Stimulated activated CD4-positive, alpha-beta T cell treated with anti-CD3 and anti-CD28 coated beads, TNF-alpha, amount 100 ng/mL, for 24 hours (primary cell): ENCODE measurements around the gene HDHD5.
A peak's percentile ranks its signal among the peaks of the same experiment; 100 is the strongest.

Experiments used
- DNase-seq, 3 experiments: peaks; one replicate each; pipeline ENCODE4 v3.0.0-alpha.2; 2020; ENCODE audit warnings: low read depth in 3 of 3

HDHD5 gene

DNA sequence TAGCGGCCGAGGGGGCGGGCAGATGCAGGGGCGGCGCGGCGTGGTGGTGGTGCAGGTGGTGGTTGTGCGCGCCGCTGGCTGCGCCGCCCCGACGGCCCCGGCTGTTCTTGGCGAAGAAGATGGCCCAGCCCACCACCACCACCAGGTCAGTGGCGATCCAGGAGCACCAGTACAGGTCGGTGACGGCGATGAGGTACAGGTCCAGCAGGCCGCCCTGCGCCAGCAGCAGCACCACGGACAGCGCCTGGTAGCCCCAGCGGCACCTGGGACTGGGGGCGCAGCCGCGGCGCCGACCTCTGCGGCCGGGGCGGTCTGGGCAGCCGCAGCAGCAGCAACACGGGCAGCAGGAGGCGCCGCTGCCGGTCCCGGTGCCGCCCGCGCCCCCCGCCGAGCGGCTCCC, 38.8 kb downstream of the HDHD5 start:
- peak in 1 of 3 experiments; percentile 41 for DNase-seq

DNA sequence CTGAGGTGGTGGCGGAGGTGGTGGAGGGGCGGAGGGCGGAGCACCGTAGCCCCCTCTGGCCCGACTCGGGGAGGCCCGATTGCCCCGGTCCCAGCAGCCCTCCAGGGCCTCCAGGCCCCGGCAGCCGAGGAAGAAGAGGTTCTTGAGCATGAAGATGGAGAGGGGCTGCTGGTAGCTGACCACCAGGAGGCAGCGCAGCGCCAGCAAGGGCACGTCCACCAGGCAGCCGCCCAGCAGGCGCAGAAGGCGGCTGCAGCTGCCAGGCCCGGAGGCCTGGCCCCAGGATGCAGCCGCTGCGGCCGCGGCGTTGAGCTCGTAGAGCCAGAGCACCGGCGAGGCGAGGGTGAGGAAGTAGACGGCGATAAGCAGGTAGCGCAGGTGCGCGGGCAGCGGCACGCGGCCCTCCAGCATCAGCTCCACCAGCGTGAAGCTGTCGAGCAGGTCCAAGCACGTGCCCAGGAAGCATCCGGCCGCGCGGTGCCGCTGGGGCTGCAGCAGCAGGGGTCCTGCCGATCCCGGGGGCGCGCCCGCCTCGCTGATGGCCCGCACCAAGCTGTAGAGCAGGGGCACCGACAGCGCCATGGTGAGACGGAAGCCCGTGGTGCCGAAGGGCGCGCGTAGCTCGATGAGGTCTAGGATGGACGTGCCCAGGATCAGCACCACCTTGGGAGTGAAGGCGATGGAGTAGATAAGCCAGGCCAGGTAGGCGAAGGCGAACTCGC, 39.4 kb downstream of the HDHD5 start:
- no peak for DNase-seq

DNA sequence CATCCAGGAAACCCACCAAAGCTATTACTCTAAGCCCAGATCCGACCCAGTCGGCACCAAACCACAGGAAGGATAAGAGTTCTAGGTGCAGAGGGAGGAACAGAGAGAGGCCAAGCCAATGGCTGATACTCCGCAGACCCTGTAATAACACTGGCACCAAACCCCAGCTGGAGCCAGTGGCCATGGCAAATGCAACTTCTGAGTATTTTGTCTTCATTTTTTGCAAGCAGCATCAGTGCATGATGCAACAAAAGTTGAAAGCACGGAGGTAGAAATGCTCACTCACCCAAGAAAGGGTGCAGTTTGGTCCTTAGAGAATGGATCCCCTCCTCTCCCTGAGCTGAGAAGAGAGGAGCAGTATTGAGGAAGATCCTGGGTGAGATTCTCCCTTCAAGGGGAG, 40.7 kb downstream of the HDHD5 start:
- DNase-seq: no peak

GRCh38 chr22:17117890-17118289, 41.2 kb downstream of the HDHD5 start:
- DNase-seq: no peak

DNA sequence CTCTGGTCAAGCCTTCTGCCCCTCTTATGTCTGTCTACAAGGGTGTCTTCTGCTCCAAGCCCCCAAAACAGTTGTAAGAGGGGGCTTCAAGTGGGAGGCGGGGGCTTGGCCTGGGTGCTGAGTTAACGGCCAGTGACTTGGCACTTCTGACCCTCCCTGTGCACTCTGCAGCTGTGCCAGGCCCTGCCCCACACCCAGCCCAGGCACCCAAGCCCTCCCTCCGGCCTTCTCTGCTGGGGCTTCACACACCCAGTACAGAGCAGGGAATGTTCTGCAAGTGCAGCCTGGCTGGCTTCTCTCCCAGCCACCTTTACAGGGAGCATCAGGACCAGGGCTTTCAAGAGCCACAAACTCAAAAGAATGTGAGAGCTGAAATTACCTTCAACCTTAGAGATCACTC, 41.7 kb downstream of the HDHD5 start:
- no peak for DNase-seq

- no peak for DNase-seq
Measured at GRCh38 chr22:17116572-17117330, 42.3 kb downstream of the HDHD5 start.

GRCh38 chr22:17115945-17116565, 43.0 kb downstream of the HDHD5 start:
- no peak for DNase-seq

DNA sequence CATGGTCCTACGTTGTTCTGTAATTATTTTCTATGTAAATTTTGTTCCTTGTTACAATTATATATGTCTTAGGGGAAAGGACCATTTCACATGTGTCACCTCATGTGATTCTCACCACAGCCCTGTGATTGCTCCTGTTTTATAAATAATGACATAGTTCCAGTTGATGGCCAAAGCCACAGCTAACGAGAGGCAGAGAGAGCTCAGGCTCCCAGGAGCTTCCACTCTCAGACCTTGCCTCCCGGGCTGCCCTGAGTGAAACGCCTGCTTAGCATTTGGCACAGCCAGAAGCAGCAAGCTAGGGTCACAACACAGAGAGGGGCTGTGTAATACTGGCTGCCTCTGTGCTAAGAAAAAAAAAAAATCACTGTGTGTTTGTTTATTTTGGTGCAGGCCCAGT, 43.8 kb downstream of the HDHD5 start:
- DNase-seq: no peak

- no peak for DNase-seq
Measured at GRCh38 chr22:17114898-17115235, 44.2 kb downstream of the HDHD5 start.

DNA sequence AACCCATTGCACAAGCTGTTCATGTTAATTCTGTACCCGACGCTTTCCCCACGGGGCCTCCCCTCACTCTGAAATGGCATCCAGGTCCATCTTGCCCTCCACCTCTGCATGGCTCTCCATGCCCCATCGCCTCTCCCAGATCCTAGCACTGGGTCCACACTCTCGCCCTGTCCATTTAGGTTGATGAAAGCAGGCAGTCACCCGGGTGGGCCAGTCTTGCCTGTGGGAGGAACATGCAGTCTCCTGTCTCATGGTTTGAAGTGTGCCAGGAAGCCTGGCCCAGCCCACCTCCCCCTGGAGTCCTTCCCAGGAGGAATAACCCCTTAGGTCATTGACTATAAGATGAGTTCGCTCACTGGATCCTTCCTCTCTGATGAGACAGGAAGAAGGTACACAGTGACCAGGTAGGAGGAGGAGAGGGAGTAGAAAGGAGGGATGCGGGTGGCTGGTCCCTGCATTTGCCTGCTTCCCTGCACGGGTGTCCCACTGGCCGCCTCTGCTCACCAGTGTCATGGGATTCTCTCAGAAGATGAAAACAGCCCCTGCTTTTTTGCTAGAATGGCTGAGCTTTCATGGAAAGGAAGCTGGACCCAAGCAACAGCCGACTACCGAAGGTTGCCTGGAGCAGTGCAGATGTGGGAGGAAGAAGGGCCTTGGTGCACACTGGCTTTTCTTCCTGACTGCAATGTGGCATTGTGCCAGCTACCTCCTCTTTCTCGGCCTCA, 44.7 kb downstream of the HDHD5 start:
- DNase-seq: no peak

DNA sequence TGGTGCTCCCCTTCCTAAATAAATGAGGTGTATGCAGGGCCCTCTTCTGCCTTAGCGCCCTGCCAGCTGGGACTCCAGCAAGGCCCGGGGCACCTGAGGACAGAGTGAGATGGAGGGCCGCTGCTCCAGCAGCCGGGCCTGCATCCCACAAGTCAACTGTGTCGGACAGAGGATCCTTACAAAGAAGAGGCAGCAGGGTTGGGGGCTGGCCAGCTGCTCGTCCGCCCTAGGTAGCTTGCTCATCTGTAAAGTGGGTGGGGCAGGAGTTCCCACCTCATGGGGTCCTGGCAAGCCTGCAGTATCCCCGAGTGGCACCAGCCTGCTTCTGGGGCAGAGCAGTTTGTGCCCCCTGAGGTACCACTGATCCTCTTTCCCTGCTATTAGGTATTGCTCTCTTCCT, 45.5 kb downstream of the HDHD5 start:
- no peak for DNase-seq

DNA sequence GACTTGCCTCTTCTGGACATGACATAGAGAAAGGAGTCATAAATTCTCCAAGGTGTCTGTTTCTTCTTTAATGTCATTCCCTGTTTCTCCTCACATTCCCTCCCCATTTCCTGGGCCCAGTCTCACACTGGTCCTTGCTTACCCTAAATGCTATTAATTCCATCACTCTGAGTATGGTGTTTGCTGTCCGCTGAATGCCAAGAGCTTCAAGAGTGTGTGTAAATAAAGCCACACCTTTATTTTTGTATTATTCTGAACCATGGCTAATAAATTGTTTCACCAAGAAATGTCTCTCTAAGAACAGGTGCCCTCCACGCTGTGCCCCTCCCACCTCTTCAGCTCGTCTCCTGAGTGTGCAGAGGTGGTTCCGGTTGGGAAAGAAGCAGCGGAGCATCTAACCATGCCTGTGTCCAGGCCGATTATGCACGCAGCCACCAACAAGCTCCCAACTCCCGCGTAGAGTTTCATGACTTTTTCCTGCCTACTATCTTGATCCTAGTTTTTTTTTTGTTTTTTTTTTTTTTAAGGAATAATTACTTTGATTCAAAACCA, 46.5 kb downstream of the HDHD5 start:
- no peak for DNase-seq

DNA sequence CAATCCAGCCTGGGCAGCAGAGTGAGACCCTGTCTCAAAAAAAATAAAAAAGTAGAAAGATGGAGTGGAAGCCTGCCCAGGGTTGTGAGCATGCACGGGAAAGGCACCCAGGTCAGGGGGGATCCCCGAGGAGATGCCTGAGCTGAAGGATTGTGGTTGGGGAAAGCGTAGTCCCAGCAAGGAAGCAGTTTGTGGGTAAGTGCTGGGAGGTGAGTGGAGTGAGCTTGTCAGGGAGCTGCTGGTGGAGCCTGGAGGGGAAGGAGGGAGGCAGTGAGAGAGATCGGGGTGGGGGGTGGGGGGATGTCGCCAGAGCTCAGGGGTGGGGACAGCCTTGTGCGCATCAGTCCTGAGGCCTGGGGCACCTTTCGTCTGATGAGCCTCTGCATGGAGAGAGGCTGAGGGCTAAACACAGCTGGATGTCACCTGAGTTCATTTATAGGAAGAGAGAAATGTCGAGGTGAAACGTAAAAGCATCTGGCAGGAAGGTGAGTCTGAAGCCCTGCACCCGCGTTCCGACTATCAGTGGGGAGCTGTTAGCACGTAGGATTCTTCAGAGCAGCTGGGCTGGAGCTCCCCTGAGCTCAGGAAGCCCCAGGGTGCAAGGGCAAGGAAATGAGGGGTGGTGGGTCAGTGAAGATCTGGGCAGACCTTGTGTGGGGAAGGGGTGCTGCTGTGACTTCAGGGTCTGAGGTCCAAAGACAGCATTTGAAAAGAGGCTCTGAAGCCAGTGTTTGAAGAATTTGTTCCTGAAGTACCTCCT, 48.1 kb downstream of the HDHD5 start:
- DNase-seq: no peak

- no peak for DNase-seq
Measured at GRCh38 chr22:17109976-17110375, 49.1 kb downstream of the HDHD5 start.

- DNase-seq: no peak
Measured at GRCh38 chr22:17109113-17109865, 49.8 kb downstream of the HDHD5 start.

DNA sequence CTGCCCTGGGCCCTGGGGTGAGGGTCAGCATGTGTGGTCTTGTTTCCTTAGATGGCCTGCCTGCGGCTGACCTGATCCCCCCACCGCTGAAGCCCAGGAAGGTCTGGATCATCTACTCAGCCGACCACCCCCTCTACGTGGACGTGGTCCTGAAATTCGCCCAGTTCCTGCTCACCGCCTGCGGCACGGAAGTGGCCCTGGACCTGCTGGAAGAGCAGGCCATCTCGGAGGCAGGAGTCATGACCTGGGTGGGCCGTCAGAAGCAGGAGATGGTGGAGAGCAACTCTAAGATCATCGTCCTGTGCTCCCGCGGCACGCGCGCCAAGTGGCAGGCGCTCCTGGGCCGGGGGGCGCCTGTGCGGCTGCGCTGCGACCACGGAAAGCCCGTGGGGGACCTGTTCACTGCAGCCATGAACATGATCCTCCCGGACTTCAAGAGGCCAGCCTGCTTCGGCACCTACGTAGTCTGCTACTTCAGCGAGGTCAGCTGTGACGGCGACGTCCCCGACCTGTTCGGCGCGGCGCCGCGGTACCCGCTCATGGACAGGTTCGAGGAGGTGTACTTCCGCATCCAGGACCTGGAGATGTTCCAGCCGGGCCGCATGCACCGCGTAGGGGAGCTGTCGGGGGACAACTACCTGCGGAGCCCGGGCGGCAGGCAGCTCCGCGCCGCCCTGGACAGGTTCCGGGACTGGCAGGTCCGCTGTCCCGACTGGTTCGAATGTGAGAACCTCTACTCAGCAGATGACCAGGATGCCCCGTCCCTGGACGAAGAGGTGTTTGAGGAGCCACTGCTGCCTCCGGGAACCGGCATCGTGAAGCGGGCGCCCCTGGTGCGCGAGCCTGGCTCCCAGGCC, 50.6 kb downstream of the HDHD5 start:
- DNase-seq: no peak

DNA sequence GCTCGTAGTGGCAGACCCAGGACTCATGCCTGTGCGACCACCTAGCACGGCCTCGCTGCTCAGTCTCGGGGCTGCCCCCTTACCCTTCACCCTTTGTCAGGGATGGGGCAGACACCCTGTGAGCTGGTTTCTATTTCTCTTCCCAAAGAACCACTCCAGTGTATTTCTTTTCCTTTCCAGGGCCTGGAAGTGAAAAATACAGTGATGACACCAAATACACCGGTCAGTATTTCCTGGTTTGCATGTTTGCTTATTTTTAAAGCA, 51.6 kb downstream of the HDHD5 start:
- no peak for DNase-seq

- DNase-seq: no peak
Measured at GRCh38 chr22:17106785-17107546, 52.1 kb downstream of the HDHD5 start.

GRCh38 chr22:17106161-17106784, 52.8 kb downstream of the HDHD5 start:
- no peak for DNase-seq
